ENCODE data around the gene SCAF4.

Gene SCAF4

DNA sequence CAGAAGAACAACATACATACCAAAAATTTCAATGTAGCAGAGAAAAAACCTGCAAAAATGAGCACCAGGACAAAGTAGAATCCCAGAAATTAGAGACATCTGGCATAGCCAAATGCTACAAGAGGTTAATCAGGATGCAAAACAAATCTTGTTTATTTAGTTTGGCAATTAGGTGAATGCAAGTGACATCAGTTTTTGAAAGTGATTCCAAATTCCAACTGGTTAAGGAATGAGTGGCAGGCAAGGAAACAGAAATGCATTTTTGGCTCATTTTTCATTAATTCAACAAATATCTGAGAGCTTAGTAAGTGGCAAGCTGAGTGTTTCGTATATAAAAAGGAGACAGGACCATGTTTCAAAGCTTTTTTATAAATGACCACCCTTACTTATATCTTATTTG is 21.3 kb downstream of the SCAF4 start:
- no peak for DNase-seq

DNA sequence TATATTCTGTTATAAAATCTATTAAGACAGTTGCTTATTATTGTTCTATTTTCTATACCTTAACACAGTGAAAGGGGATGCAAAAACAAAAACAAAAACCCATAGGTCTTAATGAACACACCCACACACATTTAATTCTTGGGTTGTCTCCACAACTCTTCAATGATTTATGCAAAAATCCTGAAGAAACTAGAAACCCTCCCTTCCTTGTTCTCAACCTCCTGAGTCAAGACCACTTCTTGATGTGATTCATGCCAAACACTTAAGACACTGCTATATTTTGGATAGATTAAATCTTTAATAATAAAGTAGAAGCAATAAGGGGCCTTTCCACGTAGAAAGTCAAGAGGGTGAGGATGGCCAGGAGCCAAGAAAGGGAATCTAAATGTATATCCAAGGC is 23.4 kb downstream of the SCAF4 start:
- DNase-seq = no peak

- no peak for DNase-seq
Observed at GRCh38 chr21:31707499-31707898, 24.4 kb downstream of the SCAF4 start.

DNA sequence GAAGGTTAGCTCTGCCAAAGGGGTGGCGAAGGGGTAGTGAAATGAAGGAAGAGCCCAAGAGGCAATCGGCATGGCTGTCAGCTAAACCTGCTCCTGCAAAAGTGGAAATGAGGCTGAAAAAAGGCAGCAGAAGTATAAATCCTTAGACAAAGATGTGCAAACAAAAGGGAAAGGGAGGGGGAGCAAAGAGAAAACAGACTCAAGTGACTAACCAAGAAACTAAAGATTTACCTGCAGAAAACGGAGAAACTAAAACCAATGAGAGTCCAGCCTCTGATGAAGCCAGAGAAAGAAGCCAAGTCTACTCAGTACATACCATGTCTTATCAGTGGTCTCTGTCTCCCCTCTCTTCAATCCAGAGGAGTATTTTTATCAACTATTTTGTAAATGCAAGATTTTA is 25.4 kb downstream of the SCAF4 start:
- no peak for DNase-seq

DNA sequence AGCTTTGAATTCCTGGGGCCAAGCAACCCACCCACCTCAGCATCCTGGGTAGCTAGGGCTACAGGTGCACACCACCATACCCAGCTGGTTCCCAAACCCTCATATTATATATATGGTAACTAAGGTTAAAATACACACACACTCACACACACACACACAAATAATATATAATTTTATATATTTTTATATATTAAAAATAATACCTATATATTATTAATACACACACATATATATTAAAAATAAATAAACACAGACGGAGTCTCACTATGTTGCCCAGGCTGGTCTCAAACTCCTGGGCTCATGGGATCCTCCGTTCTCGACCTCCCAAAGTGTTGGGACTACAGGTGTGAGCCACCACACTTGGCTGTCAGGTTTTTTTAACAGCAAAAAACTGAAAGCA is 31.9 kb downstream of the SCAF4 start:
- no peak for DNase-seq

- DNase-seq = no peak
Observed at GRCh38 chr21:31698461-31698860, 33.5 kb downstream of the SCAF4 start.

GRCh38 chr21:31696424-31696823 is 35.5 kb downstream of the SCAF4 start:
- no peak for DNase-seq

GRCh38 chr21:31693222-31693621 is 38.7 kb downstream of the SCAF4 start:
- DNase-seq = no peak

GRCh38 chr21:31688603-31689368 is 43.1 kb downstream of the SCAF4 start:
- no peak for DNase-seq

- DNase-seq = no peak
Observed at GRCh38 chr21:31687108-31687507, 44.8 kb downstream of the SCAF4 start.

DNA sequence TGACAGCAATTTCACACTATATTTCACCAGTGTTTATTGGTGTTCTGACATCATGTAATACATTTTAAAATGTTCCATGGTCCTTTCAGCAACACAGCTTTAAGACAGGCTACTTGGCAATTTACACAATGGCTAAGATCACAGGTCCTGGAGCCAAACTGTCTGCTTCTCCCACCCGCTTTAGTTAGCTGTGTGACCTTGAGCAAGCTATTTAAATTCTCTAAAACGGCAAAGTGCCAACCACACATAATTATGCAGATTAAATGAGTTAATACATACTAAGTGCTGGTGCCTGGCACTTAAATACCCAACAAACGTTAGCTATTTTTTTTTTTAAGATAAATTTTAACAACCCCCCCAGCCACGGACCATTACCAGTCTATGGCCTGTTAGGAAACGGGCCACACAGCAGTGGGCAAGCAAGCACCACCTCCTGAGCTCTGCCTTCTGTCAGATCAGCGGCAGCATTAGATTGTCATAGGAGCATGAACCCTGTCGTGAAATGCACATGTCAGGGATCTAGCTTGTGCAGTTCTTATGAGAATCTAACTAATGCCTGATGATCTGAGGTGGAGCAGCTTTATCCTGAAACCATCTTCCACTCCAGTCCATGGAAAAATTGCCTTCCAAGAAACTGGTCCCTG is 45.5 kb downstream of the SCAF4 start:
- no peak for DNase-seq

GRCh38 chr21:31684918-31685317 is 47.0 kb downstream of the SCAF4 start:
- DNase-seq = no peak

- DNase-seq = no peak
Observed at GRCh38 chr21:31683029-31683428, 48.9 kb downstream of the SCAF4 start.

DNA sequence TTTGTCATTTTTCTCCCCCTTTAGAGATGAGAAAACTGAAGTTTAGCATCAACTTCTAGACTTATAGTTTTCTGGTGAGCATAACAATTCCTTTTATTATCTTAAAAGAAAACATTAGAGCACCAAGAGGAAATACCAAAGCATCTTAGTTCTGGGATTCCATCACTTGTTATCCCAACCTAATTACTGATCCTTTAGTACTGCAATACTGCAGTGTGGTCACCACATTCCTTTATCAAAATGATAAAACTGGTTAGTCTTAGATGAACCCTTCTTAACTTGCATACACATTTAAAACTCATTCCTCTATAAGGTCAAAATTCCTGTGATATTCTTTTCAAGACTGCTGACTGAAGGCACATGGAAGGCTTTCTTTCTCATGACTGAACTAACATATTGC is 49.3 kb downstream of the SCAF4 start:
- no peak for DNase-seq

DNA sequence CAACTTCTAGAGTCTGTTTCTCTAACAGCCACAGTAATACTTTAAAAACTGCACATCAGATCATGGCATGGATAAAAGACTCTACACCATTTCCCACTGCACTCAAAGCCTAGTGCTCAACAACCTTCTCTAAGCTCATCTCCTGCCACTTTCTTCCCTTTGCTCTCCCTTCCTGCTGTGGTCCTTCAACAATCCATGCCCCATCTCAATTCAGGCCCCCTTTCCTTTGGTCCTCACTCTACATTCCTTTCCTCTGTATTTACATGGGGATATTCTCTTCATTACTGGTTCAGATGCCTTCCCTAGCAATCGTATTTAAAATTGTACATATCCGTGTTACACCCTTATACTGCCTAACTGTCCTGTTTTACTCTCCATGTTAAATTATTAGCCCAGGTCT is 53.4 kb downstream of the SCAF4 start:
- DNase-seq = no peak

DNA sequence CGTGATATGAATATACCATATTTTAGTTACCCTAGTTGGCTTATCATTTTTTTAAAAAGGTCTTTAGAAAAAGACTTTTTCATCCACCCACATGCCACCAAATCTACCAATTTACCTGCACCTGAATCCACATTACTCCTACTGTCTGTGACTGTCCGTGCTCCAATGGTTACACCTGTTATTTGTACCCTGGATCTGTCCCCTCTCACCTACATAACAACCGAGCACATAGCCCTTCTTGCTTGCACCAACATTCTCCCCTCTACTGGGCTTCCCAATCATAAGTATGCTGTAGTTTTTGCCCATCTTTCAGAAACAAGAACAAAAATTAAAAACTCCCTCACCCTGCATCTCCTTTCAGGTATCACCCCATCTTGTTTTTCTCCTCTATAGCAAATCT is 54.9 kb downstream of the SCAF4 start:
- DNase-seq = no peak

DNA sequence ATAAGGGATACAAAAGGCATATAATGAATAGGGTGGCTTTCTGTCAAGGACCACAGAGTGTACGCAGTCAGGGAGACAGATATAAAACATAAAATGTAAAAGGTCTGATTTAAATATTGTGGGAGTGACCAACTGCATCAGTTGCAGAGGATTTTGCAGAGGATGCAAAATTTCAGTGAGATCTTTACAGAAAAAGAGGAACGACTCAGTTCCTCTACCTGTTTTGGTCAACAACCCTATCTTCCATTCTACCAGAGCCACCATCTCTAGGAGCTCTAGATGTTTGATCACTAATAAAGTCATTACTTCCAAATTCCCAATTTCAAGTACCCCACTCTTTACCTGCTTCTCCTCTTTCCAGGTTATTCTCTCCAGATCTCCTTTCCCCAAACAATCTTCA is 56.0 kb downstream of the SCAF4 start:
- DNase-seq = no peak

GRCh38 chr21:31675318-31675717 is 56.6 kb downstream of the SCAF4 start:
- no peak for DNase-seq

- no peak for DNase-seq
Observed at GRCh38 chr21:31673321-31673912, 58.5 kb downstream of the SCAF4 start.

DNA sequence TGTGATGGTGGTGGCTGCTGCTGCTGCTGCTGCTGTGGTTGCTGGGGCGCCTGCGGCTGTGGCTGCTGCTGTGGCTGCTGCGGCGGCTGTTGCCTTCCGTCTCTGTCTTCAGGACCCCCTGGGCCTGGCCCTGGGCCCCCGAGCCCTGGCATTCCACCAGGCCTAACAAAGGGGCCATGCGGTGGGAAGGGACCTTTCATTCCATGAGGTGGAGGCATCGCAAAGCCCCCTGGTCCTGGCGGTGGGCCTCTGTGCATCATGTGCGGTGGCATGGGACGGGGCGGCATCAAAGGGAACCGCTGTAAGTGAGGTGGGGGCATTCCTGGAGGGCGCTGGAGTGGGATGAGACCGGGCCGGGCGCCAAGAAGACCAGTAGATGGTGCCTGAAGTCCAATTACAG is 60.0 kb downstream of the SCAF4 start:
- no peak for DNase-seq

GRCh38 chr21:31671146-31671716 is 60.7 kb downstream of the SCAF4 start:
- no peak for DNase-seq

- no peak for DNase-seq
Observed at GRCh38 chr21:31670070-31670469, 61.8 kb downstream of the SCAF4 start.

GRCh38 chr21:31668651-31669491 is 63.0 kb downstream of the SCAF4 start:
- no peak for DNase-seq

Measured in CD4-positive, alpha-beta T cell treated with Interleukin-12 subunit alpha and Interleukin-12 subunit beta, for 1 hour (primary cell).